Activated CD8-positive, alpha-beta memory T cell treated with anti-CD3 and anti-CD28 coated beads, Interleukin-2, amount 50 U/mL, for 1 hour (primary cell): ENCODE measurements around the gene ANO6.
"Not testable (repeated sequence)": the region's sequence is repeated elsewhere in the genome, so short reads cannot be mapped to it uniquely, and the experiment has no call there.

Source experiments
- DNase-seq: peaks from one replicate; pipeline ENCODE4 v3.0.0-alpha.2; 2020; ENCODE audit errors: extremely low read depth

Gene ANO6

DNA sequence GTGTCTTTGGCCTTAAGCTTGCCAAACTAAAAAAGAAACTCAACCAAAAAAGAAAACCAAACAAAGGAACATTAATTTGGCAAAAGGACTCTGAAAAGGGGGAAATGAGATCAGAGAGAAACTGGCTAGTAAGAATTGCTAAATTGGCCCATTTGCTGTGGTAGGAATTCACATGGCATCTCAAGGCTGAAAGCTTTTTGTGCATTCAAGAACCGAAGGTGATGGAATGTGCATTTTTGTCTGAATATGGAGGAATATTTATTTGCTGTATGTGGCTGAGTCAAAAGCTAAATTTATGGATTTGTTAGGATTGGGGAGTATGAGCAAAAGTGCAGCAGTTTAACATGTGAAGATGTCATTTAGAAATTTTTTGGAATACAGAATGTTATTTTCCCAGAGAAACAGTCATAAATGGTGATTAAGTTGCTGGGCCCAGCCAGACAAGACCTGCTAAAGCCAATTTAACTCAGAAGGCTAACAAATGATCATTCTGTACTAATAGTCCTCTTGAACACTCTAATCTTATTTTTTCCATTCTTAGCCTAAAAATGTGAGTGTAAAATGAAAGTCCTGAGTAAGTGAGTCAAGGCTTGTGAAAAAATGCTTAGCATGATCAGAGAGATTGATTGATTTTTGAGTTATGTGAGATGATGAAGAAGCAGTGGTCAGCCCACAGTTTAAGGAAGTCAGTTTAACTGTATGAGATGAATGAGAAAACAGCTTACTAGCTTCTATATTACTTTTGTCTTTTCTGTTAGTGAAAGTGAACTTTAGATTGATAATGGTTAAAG lies 94.1 kb downstream of the ANO6 start:
- DNase-seq = no peak

DNA sequence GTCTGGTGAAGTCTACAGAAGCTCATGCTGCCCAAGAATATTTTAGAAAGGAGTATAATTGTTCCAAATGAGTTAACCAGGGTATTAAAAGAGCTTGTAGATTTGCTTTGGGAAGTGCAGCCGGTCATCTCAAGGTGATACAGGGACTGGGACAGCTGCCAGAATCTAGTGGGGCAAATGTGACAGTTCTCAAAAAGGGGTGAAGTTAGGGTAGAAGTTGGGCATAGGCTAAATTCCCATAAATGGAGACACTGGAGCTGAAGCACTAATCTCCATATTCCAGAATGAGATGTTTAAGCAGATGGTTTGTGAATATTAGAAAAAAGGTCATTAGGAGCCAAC lies 94.7 kb downstream of the ANO6 start:
- DNase-seq = no peak

DNA sequence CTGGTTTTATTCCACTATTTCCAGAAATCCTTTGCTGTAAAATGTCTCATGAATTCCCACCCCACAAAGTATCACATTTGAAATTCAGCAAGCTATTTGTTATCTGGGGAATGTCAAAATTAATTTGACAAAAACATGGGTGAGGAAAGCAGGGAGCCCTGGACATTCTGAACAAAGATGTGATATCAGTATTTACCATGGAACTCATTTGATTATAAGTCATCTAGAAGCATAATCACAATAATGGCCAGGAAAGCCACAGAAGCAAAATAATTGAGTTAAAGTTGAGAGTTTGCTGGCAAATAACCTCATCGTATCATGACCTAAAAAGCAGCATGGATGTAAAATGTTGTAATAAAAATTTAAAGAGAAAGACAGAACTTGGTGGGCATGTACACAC lies 96.1 kb downstream of the ANO6 start:
- no peak for DNase-seq

DNA sequence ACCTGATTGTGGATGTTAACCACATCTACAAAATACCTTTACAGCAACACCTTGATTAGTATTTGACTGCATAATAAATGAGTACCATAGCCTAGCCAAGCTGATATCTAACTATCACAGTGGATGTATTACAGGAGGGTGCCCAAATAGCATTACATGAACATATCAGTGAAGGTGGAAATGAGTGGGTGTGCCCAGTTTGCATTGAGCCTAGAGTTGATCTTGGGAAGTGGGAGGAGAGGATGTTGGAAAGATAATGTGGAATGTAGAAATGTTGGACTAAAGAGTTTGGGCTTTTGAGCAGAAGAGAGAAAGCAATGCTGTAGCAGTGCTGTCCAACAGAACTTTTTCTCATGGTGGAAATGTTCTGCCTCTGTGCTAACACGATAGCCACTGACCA lies 98.9 kb downstream of the ANO6 start:
- no peak for DNase-seq

DNA sequence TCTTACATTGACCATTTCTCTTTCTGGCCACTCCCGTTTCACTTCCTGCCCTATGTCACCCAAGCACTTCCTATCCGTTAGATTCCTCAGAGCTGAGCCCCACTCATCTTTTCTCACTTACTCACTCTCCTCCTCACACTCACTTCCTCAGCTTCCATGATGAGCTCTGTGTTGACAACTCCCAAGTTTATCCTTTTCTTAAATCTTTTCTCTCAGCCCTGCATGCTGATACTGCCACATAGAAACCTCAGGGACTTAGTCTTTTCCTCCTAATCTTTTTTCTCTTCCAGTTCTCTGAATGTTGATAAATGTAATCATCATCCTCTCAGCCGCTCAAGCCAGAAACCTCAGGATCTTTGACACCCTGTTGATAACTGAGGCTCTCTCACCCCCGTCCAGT lies 99.6 kb downstream of the ANO6 start:
- no peak for DNase-seq

DNA sequence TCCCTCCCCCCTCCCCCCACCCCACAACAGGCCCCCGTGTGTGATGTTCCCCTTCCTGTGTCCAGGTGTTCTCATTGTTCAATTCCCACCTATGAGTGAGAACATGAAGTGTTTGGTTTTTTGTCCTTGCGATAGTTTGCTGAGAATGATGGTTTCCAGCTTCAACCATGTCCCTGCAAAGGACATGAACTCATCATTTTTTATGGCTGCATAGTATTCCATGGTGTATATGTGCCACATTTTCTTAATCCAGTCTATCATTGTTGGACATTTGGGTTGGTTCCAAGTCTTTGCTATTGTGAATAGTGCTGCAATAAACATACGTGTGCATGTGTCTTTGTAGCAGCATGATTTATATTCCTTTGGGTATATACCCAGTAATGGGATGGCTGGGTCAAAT lies 101.4 kb downstream of the ANO6 start:
- not testable (repeated sequence) for DNase-seq

DNA sequence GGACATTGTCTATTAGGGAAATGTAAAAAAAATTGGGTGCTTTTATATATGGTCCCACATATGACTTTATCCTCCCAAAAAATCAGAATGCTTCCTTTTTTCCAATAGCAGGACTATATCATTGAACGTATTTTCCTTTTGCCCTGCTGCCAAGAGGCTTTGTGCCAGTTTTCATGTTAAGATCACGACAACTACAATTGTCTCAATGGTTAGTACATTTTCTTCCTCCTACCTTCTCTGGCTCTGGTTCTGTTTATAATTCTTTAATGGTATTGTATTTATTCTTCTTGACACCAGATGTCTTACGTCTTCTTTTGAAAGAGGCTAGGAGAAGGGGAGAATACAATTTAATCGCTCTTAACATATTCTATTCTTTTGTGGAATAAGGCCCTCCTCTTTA lies 106.9 kb downstream of the ANO6 start:
- DNase-seq = no peak

DNA sequence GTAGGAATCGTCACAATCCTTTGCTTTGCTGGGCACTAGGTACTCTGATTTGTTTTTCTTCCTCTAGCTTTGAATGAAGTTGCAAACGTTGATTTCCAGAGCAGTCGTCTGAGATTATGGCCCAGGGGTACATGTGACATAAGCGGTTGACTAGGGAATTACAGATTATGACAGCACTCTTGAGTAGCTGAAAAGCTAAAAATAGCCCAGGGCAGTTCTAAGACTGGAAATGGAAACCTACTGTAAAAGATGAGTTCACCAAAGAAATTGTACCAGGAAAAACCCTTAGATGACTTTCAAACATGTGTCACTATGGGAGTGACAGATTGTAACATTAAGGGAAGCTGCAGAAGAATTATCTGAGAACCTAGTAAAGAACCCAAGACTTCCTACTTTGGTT lies 108.5 kb downstream of the ANO6 start:
- DNase-seq = no peak

DNA sequence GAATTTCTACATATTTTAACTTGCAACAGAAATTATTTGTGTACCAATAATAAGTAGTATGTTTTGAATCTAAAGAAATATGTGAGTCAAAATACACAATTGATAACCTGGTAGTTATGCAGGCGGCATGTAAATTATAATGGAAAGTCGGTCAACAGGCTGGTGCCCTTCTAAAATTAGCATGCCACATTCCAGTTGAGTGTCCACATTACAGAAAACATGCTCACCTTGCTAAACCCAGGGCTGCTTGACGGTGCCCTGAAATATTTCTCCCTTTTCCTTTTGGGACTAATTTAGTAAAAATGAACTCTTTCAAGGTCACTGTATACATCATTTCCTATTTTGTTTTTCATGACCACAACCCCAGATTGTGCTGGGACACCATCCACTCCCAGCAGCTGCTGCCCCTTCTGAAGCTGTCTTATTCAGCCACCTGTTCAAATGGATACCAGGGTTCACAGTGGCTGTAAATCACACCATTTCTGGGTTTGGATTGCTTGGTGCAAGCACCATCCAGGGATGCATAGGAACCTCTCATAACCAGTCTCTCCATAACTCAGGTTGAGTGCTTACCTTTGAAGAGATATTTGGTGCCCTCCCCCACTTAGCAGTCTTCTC lies 110.6 kb downstream of the ANO6 start:
- DNase-seq = no peak

DNA sequence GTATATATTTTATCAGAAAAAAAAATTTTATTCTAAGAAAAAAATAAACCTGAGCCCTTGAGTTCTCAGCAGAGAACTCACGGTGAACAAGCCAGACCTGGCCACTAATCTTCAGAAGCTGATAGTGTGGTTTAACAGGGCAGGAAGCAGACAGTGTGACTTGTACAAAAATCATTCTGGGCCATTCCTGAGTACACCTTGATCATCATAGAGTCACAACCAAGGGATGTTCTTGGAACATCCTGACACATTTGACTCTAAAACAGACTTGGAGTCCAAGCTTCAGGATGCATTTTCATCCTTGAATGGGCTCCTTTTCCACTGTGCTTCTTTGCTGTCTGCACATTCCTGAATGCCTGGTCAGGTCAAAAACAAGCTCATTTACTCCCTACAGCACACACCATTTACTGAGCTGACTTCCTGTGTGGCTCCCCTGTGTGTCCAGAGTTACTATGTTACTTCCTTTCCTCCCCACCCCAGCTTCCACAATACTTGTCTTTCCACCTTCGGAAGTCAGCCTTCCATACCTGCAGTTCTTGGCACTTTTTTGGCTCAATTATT lies 112.0 kb downstream of the ANO6 start:
- DNase-seq = no peak

DNA sequence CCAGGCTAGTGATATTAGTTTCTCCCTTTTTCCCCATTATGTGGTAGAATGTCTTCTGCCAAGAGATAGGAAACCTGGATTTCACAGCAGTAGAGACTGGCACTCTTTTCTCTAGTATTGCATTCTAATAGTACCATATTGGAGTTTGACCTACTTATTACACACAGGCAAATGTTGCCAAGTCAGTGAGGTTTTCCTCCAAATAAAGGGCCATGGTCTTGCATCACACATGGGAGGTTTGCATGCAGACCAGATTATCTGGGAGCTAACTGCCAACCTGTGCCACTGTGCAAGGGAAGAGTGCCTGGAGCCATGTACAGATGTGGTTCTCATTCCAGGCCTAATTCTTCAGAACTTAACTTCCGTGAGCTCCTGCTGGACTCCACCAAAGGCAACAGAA lies 113.3 kb downstream of the ANO6 start:
- no peak for DNase-seq

DNA sequence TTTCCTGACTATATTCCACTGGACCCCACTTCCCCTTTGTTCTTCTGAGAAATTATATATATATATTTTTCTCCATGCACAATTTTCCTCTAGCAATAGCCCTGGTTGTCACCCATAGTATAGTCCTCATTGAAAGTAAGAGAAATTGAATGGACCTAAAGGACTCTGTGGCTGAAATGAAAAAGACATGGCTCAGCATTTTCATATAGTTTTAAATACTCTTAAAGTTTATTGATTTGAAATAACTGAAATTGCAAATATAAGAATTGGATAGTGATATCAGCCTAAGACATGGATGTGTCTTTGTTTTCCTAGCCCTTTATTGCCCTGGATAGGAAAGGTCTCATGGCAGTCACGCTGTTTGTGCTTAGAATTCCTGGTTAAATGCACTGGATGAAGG lies 113.8 kb downstream of the ANO6 start:
- DNase-seq = no peak

DNA sequence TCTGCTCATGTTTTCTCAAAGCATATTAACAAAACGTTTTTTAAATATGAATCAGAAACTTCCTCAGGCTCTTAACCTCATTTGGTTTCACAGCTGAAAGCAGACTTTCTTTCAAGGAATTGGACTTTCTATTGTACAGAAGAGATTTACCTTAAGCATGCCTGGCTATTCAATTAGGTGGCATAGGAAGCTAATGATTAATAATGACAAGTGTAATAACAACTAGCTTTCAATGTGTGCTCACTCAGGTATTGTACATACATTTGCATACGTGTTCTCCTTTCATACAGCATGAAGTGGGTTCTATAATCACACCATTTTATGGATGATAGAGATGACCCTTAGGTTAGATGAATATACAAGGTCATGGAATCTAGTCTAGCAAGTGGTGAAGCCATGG lies 115.7 kb downstream of the ANO6 start:
- no peak for DNase-seq

DNA sequence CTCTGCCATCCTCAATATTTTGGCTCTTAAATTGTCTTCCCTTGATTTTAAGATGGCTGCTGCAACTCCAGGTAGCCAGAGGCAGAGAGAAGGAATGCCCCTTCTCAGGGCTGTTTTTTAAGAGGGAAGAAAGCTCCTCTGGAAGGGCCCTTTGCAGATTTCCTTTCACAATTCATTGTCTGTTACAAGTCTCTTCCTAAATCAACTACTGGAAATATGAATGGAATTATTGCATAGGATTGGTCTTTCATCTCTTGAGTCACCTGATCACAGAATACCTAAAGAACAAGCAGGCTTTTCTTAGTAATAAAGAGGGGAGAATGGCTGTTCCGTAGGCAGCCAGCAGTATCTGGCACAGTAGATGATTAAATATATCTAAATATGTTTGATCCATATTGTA lies 118.5 kb downstream of the ANO6 start:
- no peak for DNase-seq

DNA sequence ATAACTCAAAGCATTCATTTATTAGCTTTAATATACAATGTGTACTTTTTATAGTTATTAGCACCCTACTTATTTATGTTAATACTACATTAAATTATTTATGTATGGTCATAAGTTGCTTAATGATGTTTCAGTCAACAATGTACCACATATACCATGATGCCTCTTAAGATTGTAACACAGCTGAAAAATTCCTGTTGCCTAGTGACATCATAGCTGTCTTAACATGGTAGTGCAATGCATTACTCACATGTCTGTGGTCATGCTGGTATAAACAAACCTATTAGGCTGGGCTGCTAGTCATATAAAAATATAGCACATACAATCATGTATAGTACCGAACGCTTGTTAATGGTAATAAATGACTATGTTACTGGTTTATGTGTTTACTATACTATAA lies 120.4 kb downstream of the ANO6 start:
- no peak for DNase-seq

DNA sequence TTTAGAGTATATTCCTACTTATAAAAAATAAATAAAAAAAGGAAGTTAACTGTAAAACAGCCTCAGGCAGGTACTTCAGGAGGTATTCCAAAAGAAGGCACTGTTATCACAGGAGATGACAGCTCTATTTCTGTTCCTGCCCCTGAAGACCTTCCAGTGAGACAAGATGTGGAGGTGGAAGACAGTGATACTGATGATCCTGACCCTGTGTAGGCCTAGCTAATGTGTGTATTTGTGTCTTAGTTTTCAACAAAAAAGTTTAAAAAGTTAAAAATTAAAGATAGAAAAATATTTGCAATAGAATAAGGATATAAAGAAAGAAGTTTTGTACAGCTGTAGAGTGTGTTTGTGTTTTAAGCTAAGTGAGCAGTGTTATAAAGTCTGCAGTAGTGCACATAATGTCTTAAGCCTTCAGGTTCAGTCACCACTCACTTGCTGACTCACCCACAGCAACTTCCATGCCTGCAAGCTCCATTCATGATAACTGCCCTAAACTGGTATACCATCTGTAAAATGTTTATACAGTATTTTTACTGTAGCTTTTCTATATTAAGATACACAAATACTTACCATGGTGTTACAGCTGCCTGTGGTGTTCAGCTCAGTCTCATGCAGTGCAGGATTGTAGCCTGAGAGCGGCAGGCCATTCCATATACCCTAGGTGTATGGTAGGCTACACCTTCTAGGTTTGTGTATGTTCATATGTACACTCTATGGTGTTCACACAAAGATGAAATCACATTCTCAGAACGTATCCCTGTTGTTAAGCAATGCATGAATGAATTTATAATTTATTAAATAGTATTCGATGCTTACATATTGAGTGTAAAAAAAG lies 121.1 kb downstream of the ANO6 start:
- DNase-seq = no peak

DNA sequence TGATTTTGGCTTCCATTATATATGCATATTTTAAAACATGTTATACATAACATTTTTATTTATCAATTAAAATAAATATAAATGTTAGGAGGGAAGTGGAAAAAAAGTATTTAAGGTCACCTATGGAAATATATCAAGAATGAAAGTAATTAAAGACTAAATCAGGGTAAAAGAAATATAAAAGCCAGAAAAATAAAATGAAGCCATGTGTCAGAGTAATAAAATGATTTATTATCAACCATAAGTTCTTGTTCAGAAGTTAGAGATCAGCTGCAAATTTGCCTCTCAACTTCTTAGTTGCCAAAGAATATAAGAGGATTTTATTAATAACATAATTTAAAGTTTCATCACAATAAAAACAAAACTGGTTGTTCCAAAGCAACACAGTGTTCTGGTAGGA lies 121.9 kb downstream of the ANO6 start:
- DNase-seq = no peak

DNA sequence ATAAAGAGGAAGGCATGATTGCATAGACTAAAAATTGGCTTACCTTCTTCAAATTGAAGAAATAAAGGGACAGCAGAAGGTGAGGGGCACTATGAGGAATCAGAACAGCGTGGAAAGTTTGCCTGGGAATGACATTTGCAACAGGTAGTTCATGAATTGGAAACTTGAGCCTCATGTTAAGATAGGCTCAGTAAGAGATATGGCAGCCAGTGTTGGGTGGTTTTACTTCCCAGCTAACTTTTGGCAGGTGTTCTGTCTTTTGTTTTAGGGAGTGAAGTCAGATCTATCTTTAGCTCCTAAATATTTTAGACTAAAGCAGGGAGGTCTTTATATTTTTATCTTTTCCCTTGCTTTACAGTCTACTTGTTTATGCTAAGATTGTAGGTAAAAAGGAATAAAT lies 122.4 kb downstream of the ANO6 start:
- DNase-seq = no peak

DNA sequence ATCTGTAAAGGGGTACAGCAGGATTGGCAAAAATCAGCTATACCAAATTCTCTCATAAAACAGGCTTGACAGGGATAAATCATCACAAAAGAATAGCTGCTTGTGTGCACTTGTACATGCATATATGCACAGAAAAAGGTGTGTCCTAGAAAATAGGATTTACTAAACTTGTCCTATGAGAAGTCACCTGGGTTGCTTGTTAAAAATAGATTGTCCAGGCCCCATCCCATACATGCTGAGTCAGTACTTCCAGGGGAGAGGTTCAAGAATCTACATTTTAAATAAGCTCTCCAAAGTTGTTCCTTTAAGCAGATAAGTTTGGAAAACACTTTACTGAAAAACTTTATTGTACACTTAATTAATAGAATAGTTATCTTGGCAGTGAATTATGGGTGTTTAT lies 123.1 kb downstream of the ANO6 start:
- no peak for DNase-seq

DNA sequence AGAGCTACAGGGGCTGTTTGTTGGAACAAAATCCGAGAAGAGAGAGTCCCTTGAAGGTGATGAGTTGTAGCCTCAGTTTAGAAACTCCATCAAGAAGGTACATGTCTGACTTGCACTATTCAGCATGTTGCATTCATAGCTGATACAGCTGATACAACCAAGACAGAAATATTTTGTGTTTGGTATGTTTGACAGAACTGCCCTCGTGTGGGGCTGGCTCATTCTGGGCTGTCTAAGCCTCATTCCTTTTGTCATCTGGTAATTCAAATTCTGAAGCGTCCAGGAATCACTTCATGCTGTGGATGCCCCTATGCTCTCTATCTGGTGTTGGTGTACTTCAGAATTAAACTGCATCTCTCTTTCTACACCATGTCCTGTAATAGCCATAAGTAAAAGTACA lies 126.3 kb downstream of the ANO6 start:
- no peak for DNase-seq

DNA sequence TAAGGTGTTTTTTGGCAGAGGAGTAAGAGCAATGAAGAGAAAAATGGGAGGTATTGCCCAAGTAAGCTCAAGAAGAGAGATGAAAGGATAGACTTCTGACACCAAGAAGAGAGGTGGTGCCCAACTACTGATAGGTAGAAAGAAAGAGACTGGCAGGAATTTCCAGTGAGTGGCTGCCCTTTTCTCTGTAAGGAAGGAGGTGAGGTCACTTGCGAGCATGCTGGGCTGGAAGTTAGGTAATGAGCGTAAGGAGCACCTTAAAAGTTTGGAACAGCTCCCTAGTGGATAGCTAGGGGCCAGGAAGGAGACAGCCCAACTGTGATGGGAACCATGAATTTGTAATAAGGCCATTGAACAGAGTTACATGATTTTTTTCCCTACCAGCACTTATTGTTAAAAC lies 127.0 kb downstream of the ANO6 start:
- DNase-seq = no peak

DNA sequence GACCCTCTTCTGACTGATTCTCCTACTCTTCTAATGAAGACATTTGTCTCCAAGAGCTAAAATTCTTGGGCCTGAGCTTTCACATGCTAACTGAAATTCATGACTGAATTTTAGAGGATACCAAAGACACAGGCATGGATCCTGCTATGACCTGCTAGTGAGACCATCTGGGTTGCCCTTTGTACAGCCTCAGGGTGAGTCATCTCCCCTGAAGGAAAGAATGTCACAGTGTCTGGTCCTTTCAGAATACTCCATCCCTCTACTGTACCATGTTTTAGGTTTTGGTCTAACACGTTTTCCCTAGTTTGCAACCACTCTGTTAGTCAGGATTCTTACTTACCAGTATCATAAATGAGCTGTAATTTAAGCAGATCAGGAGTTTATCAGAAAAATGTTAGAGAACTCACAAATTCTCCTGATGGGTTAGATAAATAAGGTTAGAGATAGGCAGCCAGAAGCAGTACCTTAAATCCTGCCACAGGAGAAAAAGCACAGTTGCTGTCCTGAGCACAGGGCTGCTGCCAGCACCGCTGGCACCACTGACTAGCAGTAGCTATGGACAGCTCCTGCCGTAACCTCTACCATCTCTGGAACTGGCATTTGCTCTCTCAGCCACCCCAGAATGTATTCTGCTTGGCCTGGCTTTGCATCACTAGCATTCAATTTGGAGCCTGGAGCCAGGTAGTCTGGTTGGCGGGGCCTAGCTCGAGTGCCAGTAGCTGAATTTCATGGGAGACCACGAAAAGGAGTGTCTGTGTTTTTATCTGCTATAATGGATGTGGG lies 127.6 kb downstream of the ANO6 start:
- no peak for DNase-seq
